ENCODE results near the gene AEN.

Gene AEN

DNA sequence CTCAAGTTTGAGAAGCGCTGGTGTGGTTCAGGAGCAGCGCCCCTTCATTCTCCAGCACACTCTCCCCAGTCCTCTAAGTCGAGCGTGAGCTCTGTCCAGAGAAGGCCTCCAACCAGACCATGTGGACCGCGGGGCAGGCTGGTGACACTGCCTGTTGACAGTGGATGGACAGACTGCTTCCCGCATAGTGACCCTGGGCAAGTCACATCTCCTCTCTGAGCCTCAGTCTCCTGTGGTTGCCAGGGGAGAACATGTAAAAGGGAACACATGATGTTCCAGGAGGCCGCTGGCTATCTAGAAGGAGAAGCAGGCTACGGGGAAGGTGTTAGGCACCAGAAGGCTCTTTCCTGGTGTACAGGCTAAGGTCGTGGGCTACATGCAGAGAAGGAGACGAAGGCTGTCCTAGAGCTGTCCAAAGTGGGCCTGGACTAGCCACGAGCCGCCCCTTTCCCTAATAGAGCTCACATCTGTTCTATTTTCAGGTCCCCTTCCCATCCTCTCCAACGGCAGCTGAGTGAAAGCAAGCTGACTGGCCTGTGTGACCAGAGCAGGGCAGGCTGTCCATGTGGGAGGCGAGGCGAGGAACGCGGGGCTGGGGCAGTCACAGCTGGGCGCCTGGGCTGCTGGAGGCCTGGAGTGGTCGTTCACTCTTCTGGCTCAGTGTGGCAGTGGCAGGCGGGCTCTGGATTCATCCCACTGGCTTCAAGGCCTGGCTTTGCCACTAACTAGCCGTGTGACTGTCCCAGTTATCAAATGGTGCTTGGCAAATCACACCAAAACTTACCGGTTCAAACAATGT is 28.8 kb downstream of the AEN start:
- no peak for DNase-seq (ENCODE audit: low read depth in 2 of 2)

DNA sequence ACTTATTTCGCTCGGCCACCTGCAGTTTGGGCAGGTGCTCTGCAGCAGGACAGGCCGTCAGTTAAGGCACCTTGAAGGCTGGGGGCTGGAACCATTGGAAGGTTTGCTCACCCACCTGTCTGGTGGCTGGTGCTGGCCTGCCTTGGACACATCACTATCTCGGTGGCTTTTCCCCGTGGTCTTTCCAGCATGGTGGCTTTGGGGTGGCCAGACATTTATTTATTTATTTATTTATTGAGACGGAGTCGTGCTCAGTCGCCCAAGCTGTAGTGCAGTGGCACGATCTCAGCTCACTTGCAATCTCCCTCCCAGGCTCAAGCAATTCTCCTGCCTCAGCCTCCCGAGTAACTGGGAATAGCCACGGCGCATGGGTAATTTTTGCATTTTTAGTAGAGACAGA is 29.4 kb downstream of the AEN start:
- no peak for DNase-seq (ENCODE audit: low read depth in 2 of 2)

GRCh38 chr15:88651136-88651732 is 30.1 kb downstream of the AEN start:
- no peak for DNase-seq (ENCODE audit: low read depth in 2 of 2)

DNA sequence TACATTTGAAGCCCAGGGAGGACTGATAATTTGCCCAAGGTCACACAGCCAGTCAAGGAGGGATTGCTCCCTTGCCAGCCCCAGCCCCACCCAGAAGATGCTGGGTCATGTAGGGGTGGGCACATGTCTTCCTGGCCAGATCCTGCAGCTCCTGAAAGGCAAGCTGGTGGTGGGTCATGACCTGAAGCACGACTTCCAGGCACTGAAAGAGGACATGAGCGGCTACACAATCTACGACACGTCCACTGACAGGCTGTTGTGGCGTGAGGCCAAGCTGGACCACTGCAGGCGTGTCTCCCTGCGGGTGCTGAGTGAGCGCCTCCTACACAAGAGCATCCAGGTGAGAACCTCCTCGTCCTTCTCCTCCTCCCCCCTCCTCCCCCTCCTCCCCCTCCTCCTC is 30.8 kb downstream of the AEN start:
- DNase-seq (ENCODE audit: low read depth in 2 of 2), result no peak

- no peak for DNase-seq (ENCODE audit: low read depth in 2 of 2)
These were observed 31.5 kb downstream of the AEN start for GRCh38 chr15:88652456-88653199.

- DNase-seq (ENCODE audit: low read depth in 2 of 2), result no peak
These were observed 32.3 kb downstream of the AEN start for GRCh38 chr15:88653200-88654064.

GRCh38 chr15:88654430-88655102 is 33.4 kb downstream of the AEN start:
- no peak for DNase-seq (ENCODE audit: low read depth in 2 of 2)

DNA sequence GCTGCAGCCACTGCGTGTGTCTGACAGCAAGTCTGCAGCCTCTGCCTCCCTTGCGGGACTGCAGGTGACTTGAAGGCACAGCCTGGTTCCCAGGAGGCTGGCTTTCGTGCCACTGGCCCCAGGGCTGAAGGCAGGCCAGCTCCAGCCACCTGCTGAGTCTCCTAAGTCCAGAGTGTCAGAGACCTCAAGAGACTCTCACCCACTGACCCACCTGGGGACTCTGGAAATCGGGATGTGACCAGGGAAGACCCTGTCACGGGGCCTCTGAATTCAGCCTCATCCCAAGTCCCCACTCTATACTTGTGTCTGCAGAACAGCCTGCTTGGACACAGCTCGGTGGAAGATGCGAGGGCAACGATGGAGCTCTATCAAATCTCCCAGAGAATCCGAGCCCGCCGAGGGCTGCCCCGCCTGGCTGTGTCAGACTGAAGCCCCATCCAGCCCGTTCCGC is 34.0 kb downstream of the AEN start:
- no peak for DNase-seq (ENCODE audit: low read depth in 2 of 2)

DNA sequence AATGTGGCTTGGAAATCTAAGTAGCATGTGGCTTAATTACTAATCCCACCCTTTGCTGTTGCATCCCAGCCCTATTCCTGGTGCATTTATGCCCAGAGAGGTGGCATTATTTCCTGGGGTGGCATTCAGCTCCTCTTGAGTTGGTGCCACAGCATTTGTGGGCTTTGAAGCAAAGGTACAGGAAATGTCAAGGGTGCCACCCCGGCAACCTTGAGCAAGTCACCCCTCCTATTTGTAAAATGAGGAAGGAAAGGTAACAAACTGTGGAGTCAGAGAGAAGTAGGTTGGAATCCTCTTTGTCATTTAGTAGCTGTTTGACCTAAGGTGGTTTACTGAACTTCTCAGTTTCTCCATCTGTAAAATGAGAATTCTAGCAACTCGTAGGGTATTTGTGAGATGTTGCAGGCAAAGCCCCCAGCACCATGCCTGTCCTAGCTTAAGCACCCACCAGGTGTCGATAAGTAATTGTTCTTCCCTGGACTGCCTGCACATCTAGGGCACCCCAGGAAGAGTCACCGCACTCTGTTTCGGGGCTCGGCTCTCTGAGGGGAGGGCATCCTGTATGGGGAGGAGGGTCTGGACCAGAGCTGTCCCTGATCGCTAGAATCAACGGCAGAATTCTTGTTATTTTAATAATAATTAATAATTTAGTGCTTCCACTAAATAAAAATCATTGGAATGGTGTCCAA is 34.8 kb downstream of the AEN start:
- DNase-seq (ENCODE audit: low read depth in 2 of 2), result no peak

GRCh38 chr15:88656760-88657221 is 35.7 kb downstream of the AEN start:
- no peak for DNase-seq (ENCODE audit: low read depth in 2 of 2)

GRCh38 chr15:88657326-88658069 is 36.4 kb downstream of the AEN start:
- no peak for DNase-seq (ENCODE audit: low read depth in 2 of 2)

DNA sequence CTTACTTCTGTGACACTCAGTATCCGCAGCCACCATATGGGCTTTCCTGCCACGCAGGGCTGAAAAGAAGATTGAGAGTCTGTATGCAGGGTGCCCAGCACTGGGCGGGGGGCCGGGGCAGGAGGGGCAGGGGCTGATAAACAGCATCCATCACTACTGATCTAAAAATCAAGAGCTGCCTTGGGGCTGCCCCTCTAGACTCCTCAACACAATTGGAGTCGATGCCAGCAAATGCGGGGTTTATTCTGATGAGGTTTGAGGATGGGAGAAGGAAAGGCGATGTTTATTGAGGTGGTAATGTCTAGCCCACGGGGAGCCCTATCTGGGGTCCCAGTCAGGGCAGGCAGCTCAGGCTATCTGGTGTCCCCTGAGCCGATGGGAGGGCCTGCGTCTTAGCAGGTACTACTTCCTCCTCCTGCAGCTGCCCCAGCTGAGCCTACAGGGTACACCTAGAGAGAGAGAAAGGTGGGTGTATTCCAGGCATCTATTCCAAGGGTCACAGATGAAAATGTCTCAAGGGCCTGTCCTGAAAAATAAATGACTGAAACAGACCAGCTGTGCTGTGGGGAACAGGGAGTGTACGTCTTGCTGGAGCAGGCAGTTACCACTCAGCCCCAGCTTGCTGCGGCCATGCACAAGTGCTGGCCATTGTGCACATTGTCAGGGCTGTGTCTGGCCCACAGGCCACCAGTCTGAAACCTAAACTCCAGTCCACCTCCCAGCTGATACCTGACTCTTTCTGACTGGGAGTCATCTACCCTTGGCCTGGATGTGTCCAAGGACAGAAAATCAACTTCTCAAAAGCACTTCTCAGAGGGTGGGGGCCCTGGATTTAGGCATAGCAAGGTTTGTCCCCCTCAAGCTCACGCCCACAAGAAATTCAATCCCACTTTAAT is 37.2 kb downstream of the AEN start:
- no peak for DNase-seq (ENCODE audit: low read depth in 2 of 2)

DNA sequence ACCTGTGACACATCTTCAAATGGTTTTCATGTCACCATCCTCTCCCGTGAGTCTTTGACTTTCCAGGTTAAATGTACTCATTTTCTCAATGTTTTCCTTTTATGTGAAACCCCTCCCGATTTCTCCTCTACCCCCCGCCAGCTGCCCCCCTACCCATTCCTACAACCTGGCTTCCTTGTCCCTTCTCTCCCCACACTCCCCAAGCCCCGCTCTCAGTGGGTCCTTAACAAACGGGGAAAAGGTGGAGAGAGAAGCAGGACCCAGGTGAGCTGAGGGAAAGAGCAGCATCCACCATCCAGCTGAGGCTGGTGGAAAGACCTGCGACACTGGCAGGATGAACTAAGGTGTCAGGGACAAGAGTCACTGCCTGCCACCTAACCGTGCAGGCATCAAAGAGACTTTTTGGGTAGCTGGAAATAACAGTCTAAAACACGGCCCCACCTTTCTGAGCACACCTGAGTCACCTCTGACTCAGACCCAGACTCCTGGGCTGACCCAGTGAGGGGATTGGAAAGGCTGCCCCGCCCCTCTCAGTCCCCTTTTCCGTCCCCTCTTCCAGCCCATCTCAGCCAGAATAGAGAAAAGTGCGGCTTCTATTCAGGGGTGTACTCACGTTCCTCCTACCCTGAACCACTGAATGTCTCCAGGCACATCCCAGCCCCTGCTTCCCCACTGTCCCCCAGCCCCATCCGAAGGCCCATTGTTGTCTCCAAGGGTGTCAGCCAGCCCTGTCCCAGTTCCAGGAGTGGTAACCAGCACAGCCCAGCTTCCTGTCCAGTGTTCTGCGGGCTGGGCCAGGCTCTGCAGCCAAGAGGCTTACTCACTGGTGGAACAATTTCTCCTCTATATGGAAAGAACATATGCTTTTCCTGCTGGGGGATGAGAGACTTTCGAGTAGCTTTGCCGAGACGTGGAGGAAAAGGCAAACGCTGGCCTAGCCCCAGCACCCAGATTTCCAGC is 38.1 kb downstream of the AEN start:
- DNase-seq (ENCODE audit: low read depth in 2 of 2), result no peak

DNA sequence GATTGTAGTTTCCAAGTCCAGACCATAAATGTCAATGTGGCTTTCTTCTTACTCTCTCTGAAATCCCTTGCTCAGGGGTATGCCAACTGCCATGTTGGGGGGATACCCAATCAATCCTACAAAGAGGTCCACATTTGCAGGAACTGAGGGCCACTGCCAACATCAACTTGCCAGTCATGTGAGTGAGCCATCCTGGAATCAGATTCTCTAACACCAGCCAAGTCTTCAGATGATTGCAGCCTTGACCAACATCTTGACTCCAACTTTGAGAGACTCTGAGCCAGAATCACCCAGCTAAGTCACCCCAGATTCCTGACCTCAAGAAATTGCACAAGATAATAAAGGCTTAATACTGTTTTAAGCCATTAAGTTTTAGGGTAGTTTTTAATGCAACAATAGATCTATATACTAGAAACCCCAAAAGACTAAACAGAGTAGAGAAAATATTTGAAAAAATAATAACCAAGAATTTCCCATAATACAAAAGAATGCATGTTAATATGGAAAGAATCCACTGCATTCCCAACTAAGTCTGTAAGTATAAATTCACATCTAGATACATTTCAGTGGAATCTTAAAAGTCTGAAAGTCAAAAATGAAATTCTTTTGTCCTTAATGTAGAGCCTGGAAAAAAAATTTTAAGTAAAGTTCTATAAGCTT is 40.0 kb downstream of the AEN start:
- DNase-seq (ENCODE audit: low read depth in 2 of 2), result no peak

GRCh38 chr15:88661761-88662556 is 40.8 kb downstream of the AEN start:
- no peak for DNase-seq (ENCODE audit: low read depth in 2 of 2)

- DNase-seq (ENCODE audit: low read depth in 2 of 2), result no peak
These were observed 42.0 kb downstream of the AEN start for GRCh38 chr15:88663141-88663621.
